Stimulated activated CD4-positive, alpha-beta T cell treated with anti-CD3 and anti-CD28 coated beads, Interleukin-4, amount 100 ng/mL, for 24 hours (primary cell): ENCODE results near the gene CEP131.

ENCODE experiments used
- DNase-seq: peaks from one replicate; pipeline ENCODE4 v3.0.0-alpha.2; 2020

The CEP131 gene

GRCh38 chr17:81182596-81182995 is 40.2 kb downstream of the CEP131 start:
- no peak for DNase-seq

- DNase-seq: no peak
These were observed 41.0 kb downstream of the CEP131 start for GRCh38 chr17:81181811-81182185.

GRCh38 chr17:81180836-81181810 is 41.6 kb downstream of the CEP131 start:
- DNase-seq: no peak

GRCh38 chr17:81179861-81180260 is 42.9 kb downstream of the CEP131 start:
- no peak for DNase-seq

GRCh38 chr17:81179220-81179619 is 43.5 kb downstream of the CEP131 start:
- DNase-seq: no peak

- no peak for DNase-seq
These were observed 44.4 kb downstream of the CEP131 start for GRCh38 chr17:81178136-81179091.

- no peak for DNase-seq
These were observed 46.1 kb downstream of the CEP131 start for GRCh38 chr17:81176666-81177065.

- DNase-seq: no peak
These were observed 49.0 kb downstream of the CEP131 start for GRCh38 chr17:81173762-81174155.

GRCh38 chr17:81173052-81173761 is 49.6 kb downstream of the CEP131 start:
- DNase-seq: no peak

GRCh38 chr17:81171941-81172340 is 50.8 kb downstream of the CEP131 start:
- DNase-seq: no peak

GRCh38 chr17:81170727-81171494 is 51.9 kb downstream of the CEP131 start:
- DNase-seq: no peak

- DNase-seq: no peak
These were observed 52.9 kb downstream of the CEP131 start for GRCh38 chr17:81169870-81170309.

- no peak for DNase-seq
These were observed 55.1 kb downstream of the CEP131 start for GRCh38 chr17:81167638-81168037.

GRCh38 chr17:81167194-81167524 is 55.6 kb downstream of the CEP131 start:
- no peak for DNase-seq

GRCh38 chr17:81166033-81166492 is 56.7 kb downstream of the CEP131 start, which contains the start of gene AATK:
AATK (minus strand) TSS chr17:81166221; CDS start chr17:81165992, 229 bp downstream.
- DNase-seq: no peak

- DNase-seq: no peak
These were observed 57.3 kb downstream of the CEP131 start, which contains the start of gene PVALEF for GRCh38 chr17:81165246-81166032. PVALEF (plus strand) TSS chr17:81165507; CDS start chr17:81181227, 15,720 bp downstream.

GRCh38 chr17:81164371-81165245 is 58.2 kb downstream of the CEP131 start:
- DNase-seq: no peak

GRCh38 chr17:81163703-81164370 is 58.9 kb downstream of the CEP131 start:
- DNase-seq: no peak

- DNase-seq: no peak
These were observed 59.6 kb downstream of the CEP131 start for GRCh38 chr17:81163051-81163695.
